ENCODE measurements around the gene MAPKBP1.

GRCh38 chr15:41840673-41841072 is 66.4 kb downstream of the MAPKBP1 start:
- TF ChIP-seq CTCF (IDR thresholded peaks at IDR 0.05; ENCODE audit: poor library complexity, severe bottlenecking) (no peak), REST (IDR thresholded peaks at IDR 0.05; ENCODE audit: borderline replicate concordance) (no peak), RAD21 (conservative IDR thresholded peaks at IDR 0.05) (no peak), MXI1 (conservative IDR thresholded peaks at IDR 0.05; ENCODE audit: poor library complexity, severe bottlenecking) (no peak)

All from neural cell (in vitro differentiated cells).